ENCODE results near the gene NRIP1.

Gene NRIP1

GRCh38 chr21:14981246-14981645 is 83.6 kb downstream of the NRIP1 start:
- Histone ChIP-seq H4K20me1 (ENCODE audit: low read depth, low read length) (no peaks in the 10 kb centered on the region), H3K4me2 (ENCODE audit: low read depth, low read length, poor library complexity, severe bottlenecking) (no peak overlapping the region), H3K9ac (ENCODE audit: low read length) (no peak overlapping the region), H3K36me3 (ENCODE audit: low read length) (no peaks in the 10 kb centered on the region), H3K9me2 (replicated peaks; ENCODE audit: insufficient read depth, low read length) (no peaks in the 10 kb centered on the region), H3F3A (ENCODE audit: insufficient read depth) (no peaks in the 10 kb centered on the region), H3K9me3 (ENCODE audit: insufficient read depth, low read length) (no peaks in the 10 kb centered on the region), H3K4me3 (ENCODE audit: insufficient read depth, low read length, poor library complexity, severe bottlenecking) (no peak overlapping the region), H2AFZ (ENCODE audit: low read depth, low read length, severe bottlenecking) (no peak overlapping the region), H3K27ac (ENCODE audit: low read depth, low read length) (no peak overlapping the region), H3K27me3 (ENCODE audit: low read length) (no peaks in the 10 kb centered on the region), H3K79me2 (ENCODE audit: insufficient read depth, low read length) (no peaks in the 10 kb centered on the region)
- no peak for TF ChIP-seq EZH2phosphoT487 (conservative IDR thresholded peaks at IDR 0.05; ENCODE audit: low read length)
- TF ChIP-seq, protein P1, sequence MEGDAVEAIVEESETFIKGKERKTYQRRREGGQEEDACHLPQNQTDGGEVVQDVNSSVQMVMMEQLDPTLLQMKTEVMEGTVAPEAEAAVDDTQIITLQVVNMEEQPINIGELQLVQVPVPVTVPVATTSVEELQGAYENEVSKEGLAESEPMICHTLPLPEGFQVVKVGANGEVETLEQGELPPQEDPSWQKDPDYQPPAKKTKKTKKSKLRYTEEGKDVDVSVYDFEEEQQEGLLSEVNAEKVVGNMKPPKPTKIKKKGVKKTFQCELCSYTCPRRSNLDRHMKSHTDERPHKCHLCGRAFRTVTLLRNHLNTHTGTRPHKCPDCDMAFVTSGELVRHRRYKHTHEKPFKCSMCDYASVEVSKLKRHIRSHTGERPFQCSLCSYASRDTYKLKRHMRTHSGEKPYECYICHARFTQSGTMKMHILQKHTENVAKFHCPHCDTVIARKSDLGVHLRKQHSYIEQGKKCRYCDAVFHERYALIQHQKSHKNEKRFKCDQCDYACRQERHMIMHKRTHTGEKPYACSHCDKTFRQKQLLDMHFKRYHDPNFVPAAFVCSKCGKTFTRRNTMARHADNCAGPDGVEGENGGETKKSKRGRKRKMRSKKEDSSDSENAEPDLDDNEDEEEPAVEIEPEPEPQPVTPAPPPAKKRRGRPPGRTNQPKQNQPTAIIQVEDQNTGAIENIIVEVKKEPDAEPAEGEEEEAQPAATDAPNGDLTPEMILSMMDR (IDR thresholded peaks at IDR 0.05; ENCODE audit: insufficient read depth, low read length, poor library complexity, severe bottlenecking) = no peak

- no peaks in the 10 kb centered on the region for H3K79me2 ChIP-seq (ENCODE audit: insufficient read depth, low read length)
- H4K20me1 ChIP-seq (ENCODE audit: low read depth, low read length) = no peaks in the 10 kb centered on the region
- no peaks in the 10 kb centered on the region for H3K9me2 ChIP-seq (replicated peaks; ENCODE audit: insufficient read depth, low read length)
- H3K27me3 ChIP-seq (ENCODE audit: low read length) = no peaks in the 10 kb centered on the region
- no peaks in the 10 kb centered on the region for H3F3A ChIP-seq (ENCODE audit: insufficient read depth)
- H3K9ac ChIP-seq (ENCODE audit: low read length) = no peak overlapping the region
- no peak overlapping the region for H3K27ac ChIP-seq (ENCODE audit: low read depth, low read length)
- H3K4me2 ChIP-seq (ENCODE audit: low read depth, low read length, poor library complexity, severe bottlenecking) = no peak overlapping the region
- no peak overlapping the region for H2AFZ ChIP-seq (ENCODE audit: low read depth, low read length, severe bottlenecking)
- H3K9me3 ChIP-seq (ENCODE audit: insufficient read depth, low read length) = no peaks in the 10 kb centered on the region
- H3K36me3 ChIP-seq (ENCODE audit: low read length) = no peaks in the 10 kb centered on the region
- no peak for TF ChIP-seq EZH2phosphoT487 (conservative IDR thresholded peaks at IDR 0.05; ENCODE audit: low read length)
- TF ChIP-seq, protein P1 (IDR thresholded peaks at IDR 0.05; ENCODE audit: insufficient read depth, low read length, poor library complexity, severe bottlenecking) = no peak
- H3K4me3 ChIP-seq (ENCODE audit: insufficient read depth, low read length, poor library complexity, severe bottlenecking) = no peak overlapping the region
These were observed 85.5 kb downstream of the NRIP1 start for GRCh38 chr21:14979264-14979663.

DNA sequence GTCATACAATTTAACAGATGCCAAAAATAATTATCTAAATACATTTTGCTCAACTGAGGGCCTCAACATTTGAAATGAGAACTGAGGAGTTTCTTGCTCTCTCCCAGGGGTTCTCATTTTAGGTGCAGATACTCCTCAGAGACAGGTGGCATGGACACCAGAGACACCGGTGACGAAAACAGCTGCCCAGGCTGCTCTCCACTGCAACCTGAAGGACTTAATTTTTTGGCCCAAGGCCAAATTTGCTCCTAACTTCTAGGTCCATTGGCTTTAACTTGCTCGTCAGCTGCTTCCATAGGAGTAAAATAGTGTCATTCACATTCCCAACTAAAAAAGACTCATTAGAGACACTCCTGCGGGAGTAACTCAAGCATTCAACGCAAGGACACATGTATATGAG is 87.0 kb downstream of the NRIP1 start:
- no peaks in the 10 kb centered on the region for H4K20me1 ChIP-seq (ENCODE audit: low read depth, low read length)
- no peaks in the 10 kb centered on the region for H3K79me2 ChIP-seq (ENCODE audit: insufficient read depth, low read length)
- no peak overlapping the region for H3K4me3 ChIP-seq (ENCODE audit: insufficient read depth, low read length, poor library complexity, severe bottlenecking)
- no peaks in the 10 kb centered on the region for H3K9me2 ChIP-seq (replicated peaks; ENCODE audit: insufficient read depth, low read length)
- H2AFZ ChIP-seq (ENCODE audit: low read depth, low read length, severe bottlenecking) = no peak overlapping the region
- no peaks in the 10 kb centered on the region for H3F3A ChIP-seq (ENCODE audit: insufficient read depth)
- H3K27me3 ChIP-seq (ENCODE audit: low read length) = no peaks in the 10 kb centered on the region
- H3K27ac ChIP-seq (ENCODE audit: low read depth, low read length) = no peak overlapping the region
- H3K36me3 ChIP-seq (ENCODE audit: low read length) = no peaks in the 10 kb centered on the region
- TF ChIP-seq, protein P1 (IDR thresholded peaks at IDR 0.05; ENCODE audit: insufficient read depth, low read length, poor library complexity, severe bottlenecking) = no peak
- no peak for TF ChIP-seq EZH2phosphoT487 (conservative IDR thresholded peaks at IDR 0.05; ENCODE audit: low read length)
- H3K4me2 ChIP-seq (ENCODE audit: low read depth, low read length, poor library complexity, severe bottlenecking) = no peak overlapping the region
- H3K9me3 ChIP-seq (ENCODE audit: insufficient read depth, low read length) = no peaks in the 10 kb centered on the region
- no peak overlapping the region for H3K9ac ChIP-seq (ENCODE audit: low read length)

All from SU-DHL-6 (cell line).